DOHH2 (cell line): ENCODE measurements around the gene IKZF3.

Experiments
- CTCF ChIP-seq: fragments of 200-600 bp; sonication (generic); IDR thresholded peaks from one replicate; pipeline ENCODE4 v1.5.1; 2014; ENCODE audit warnings: antibody characterized with exemption, mild to moderate bottlenecking, low read depth, low read length; ENCODE audit not compliant: poor library complexity, severe bottlenecking
- EZH2phosphoT487 ChIP-seq: fragments of 200-600 bp; sonication (generic); IDR thresholded peaks from 2 replicates; pipeline ENCODE4 v1.6.1; 2017; ENCODE audit warnings: borderline replicate concordance, mild to moderate bottlenecking, antibody characterized with exemption, low read length, moderate library complexity, mixed read lengths

- TF ChIP-seq CTCF (no peak), EZH2phosphoT487 (no peak)
Measured at GRCh38 chr17:39711851-39712250, 152.3 kb downstream of the IKZF3 start.
